Right lung (tissue), 5 donors: ENCODE results near the gene CD63. TPM values are rescaled to one million over a fixed set of nuclear protein-coding genes. Genes with fewer than 3 reads are reported as not detected.

Source experiments
- DNase-seq, 2 donors: peaks; one replicate each; pipeline ENCODE4 v3.0.0-alpha.2; 2013
- polyA plus RNA-seq, 5 donors: library from polyadenylated mRNA; unstranded; fragments of 120-200 nt; gene quantifications; one replicate each; pipeline versions ENCODE4 v1.2.1 to v1.2.3, GENCODE V29; 2013; ENCODE audit warnings: inconsistent platforms in 1 of 5, low replicate concordance in 1 of 5; ENCODE audit not compliant: insufficient read length in 5 of 5, insufficient read depth in 1 of 5

Gene CD63
- polyA plus RNA-seq, 5 donors, result 547 to 835 (median 722) TPM

DNA sequence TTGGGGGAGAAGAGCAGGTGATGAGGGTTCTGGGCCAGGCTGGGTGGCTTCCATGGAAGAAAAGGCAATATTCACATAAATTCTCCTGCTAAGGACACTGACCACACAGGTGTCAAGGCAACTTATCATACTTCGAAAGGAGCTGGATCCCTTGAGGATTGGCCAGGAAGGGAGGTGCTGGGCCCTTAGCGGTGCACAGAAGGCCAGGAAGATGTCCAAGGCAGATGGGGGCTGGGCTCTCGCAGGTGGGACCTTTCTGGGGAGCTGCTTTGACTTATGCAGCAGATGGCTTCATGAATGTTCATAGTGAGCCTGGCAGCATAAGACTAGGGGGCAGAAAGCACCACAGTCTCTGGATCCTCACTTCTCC, 3.9 kb downstream of the CD63 start:
- no peak for DNase-seq

DNA sequence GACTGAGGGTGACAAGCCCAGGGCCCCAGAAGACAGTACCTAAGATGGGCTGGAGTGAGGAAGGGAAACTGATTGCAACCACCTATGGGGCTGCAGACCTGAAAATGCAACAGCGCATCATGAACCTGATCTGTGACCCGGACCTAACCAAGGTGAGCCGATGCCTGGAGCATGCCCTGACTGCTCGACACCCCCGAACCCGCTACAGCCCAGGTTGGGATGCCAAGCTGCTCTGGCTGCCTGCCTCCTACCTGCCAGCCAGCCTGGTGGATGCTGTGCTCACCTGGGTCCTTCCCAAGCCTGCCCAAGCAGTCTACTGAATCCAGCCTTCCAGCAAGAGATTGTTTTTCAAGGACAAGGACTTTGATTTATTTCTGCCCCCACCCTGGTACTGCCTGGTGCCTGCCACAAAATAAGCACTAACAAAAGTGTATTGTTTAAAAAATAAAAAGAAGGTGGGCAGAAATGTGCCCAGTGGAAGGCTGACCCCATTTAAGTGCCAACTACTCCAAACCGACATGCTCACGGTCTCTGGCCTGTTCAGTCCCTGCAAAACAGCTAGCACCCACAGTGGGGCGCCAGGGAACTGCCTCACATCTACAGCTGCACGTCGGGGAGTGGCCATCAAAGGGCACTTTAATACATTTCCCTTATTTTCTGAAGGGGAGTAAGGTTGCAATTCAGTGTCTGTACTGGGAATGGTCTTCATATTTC, 4.4 kb downstream of the CD63 start:
- DNase-seq, result no peak

DNA sequence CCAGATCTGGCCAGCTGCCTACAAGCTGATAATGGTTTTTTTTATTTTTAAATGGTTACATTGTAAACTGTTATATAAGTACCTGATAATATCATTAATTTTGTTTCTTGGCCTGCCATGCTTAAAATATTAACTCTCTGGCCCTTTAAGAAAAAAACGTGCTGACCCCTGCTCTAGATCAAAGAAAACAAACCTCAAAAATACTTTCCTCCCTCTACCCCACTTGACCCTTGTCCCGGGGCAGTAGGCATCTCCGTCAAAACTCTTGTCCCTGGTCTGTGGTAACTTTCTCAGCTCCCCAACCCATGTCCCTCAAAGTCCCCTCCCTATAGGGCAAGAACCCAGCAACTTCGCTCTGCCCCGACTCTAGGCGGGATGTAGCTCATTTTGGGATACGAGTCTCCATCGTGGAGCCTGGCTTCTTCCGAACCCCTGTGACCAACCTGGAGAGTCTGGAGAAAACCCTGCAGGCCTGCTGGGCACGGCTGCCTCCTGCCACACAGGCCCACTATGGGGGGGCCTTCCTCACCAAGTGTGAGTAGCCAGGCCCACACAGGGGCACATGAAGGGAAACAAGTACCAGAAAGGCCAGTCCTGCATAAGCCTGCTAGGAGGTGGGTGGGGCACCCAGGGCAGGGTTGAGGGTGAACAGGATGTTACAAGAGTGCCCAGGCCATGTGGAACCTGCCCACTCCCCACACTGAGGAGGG, 5.1 kb downstream of the CD63 start:
- no peak for DNase-seq

DNA sequence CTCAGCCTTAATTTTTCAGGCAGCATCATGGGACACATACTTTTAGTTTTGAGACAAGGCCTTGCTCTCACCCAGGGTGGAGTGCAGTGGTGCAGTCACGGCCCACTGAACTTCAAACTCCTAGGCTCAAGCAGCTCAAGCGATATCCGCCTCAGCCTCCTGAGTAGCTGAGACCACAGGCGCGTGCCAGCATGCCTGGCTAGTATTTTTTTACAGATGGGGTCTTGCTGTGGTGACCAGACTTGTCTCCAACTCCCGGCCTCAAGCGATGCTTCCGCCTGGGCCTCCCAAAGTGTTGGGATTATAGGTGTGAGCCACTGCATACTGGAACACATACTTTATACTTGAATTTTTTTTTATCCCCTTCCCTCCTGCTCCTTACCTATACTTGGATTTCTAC, 5.9 kb downstream of the CD63 start:
- DNase-seq, result no peak

DNA sequence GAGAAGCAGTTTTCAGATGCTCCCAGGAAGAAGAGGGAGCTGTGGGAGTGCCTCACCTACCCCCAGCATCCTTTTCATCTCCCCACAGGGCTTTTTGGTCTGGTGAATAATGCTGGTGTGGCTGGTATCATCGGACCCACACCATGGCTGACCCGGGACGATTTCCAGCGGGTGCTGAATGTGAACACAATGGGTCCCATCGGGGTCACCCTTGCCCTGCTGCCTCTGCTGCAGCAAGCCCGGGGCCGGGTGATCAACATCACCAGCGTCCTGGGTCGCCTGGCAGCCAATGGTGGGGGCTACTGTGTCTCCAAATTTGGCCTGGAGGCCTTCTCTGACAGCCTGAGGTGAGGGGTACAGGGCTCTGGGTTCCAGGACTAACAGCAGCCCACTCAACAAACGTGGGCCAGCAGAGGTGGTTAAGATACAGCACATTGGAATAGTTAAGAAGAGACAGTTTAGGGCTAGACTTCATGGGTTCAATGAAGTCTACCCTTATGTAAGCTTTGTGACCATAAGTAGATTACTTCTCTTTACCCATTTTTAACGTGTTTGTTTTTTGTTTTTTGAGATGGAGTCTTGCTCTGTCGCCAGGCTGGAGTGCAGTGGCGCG, 7.1 kb downstream of the CD63 start:
- no peak for DNase-seq

DNA sequence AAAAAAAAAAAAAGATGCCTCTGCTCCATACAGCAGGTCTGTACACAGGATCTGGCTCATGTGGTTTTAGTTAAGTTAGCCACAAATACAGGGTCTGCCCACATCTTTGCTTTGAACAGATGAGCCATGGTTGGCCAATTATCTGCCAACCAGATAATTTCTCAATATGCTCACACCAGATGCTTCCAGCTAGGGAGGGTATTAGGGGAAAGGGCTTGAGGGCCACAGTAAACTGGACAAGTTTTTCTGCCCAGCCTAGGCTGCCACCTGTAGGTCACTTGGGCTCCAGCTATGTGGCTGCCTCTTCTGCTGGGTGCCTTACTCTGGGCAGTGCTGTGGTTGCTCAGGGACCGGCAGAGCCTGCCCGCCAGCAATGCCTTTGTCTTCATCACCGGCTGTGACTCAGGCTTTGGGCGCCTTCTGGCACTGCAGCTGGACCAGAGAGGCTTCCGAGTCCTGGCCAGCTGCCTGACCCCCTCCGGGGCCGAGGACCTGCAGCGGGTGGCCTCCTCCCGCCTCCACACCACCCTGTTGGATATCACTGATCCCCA, 7.8 kb downstream of the CD63 start:
- DNase-seq, result no peak

DNA sequence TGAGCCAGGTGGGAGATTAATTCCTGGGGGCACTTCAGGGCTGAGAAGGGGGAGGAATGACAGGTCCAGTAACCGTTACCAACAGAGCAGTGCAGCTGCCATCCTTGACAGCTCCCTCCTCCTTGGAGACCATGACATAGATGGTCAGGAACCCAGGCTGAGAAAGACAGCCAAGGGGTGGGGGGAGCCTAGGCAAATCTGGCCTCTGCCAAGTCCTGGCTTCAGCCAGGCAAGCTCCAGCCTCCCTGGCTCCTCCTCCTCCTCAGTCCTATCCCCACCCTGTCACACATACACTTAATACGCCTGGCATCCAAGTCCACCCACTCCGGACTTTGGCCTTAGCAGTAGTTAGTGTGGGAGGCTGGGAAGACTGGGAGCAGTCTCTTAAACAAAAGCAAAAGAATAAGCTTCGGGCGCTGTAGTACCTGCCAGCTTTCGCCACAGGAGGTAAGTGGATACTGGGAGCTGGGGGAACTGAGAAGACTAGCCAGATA, 8.7 kb downstream of the CD63 start, which contains the start of gene RDH5:
TSS of gene RDH5 (plus strand) at position 323 of the 494 bp plus-strand sequence. CDS start 792 bp downstream, outside the sequence.
- no peak for DNase-seq

DNA sequence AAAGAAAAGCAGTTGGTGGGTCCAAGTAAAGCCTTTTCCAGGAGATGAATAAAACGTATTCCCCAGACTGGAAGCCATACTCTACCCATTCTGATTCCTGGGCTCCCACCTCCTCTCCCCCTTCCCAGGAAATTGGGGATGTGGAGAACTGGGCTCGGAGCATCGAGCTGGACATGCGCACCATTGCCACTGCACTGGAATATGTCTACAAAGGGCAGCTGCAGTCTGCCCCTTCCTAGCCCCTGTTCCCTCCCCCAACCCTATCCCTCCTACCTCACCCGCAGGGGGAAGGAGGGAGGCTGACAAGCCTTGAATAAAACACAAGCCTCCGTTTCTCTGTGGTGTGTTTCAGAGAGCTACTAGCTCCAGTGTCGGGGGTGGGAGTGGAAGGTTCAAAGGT, 9.4 kb downstream of the CD63 start:
- no peak for DNase-seq

DNA sequence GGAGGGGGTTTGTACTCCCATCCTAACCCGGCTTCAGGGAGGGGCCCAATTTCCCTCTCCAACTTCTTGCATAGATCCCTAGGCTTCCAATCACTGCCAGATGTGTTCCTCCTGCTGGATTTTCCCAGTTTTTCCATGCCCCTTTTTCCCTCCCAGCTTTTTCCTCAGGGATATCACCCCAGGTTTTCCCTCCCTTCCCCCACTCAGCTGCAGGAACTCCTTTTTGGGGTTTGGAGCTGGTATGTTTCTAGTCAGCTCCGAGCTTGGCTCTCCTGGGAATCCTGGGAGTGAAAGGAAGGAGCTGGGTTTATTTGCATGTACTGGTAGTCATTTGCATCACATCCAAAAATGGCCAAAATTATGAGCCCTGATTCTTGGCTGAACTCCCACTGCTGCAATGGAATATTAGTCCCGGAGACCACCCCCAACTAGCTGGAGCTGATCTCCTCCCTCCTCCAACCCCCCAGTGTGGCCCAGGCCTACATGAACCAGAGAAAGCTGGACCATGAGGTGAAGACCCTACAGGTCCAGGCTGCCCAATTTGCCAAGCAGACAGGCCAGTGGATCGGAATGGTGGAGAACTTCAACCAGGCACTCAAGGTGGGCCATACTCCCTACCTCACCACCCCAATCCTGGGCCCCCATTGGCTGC, 10.1 kb downstream of the CD63 start:
- DNase-seq, result no peak

DNA sequence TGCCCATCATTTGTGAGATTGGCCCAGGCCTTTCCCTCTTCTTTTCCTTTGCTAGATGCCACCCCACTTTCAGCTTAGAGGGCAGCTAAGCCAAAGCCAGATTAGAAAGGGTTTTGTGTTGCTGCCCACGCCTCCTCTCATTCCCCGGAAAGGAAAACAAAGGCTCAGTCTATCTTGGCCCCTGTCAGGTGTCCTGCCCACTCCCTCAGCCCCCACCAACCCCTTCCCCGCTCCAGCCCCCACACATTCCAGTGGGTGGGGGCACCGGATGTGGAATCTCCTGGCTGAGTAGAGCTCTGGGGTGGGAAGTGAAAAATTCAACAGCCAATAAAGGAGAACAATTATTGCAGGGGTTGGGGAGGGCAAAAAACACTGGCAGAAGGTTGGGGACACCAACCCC, 10.8 kb downstream of the CD63 start:
- DNase-seq, result no peak

DNA sequence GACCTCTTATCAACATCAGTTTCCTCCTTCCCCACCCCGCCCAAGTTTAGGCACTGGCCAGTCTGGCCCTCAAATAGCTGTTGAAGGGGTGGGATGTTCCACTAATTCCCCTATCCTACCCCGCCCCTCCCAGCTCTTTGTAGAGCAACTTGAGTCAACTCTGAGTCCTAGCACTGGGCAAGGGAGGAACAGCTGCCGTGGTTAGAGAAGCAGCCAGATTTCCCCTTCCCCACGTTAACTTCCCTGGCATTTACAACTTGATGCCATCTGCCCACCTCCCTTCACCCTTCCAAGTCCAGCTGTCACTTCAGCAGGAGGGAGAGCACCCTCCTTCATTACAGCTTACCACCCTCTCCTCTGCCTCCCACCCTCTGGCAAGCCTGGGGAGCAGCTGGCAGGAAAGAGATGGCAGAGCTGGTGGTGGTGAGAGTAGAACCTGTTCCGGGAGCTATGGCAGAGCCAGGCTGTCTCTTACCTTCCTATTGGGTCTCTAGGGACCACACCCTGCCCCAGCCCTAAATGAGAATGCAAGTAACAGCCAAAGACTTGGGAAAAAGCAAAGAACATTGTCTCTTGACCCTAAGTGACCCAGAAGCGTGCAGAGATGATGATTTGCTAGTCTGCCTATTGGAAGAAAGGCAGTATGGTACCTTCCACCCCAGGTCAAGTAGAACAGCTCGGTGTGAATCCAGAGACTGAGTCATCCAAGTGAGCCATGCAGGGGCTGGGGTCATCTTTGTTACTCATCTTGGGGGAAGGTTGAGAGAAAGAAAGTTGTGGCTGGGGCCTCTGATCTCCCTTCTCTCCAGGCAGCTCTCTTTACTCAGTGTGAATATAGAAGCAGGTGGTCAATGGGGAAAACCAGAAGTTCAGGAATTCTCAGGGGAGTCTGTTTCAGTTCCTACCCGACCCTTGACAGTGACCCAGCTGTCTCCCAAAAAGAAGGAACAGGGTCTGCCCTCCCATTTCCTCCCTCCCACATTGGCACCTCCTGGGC, 11.5 kb downstream of the CD63 start:
- no peak for DNase-seq

DNA sequence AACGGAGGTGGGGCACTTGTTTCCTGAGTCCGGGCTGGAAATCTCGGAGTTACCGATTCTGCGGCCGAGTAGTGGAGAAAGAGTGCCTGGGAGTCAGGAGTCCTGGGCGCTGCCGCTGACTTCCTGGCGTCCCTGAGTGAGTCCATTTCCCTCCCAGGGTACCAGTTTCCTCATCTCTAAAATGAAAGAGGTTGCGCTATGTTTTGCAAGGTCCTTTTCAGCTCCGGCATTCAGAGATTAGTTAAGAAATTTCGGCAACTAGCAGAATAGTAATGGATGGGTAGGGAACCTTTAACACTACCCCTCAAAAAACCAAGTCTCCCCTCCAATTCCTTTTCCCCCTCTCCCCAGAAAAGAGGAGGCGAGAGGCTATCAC, 12.2 kb downstream of the CD63 start:
- no peak for DNase-seq

DNA sequence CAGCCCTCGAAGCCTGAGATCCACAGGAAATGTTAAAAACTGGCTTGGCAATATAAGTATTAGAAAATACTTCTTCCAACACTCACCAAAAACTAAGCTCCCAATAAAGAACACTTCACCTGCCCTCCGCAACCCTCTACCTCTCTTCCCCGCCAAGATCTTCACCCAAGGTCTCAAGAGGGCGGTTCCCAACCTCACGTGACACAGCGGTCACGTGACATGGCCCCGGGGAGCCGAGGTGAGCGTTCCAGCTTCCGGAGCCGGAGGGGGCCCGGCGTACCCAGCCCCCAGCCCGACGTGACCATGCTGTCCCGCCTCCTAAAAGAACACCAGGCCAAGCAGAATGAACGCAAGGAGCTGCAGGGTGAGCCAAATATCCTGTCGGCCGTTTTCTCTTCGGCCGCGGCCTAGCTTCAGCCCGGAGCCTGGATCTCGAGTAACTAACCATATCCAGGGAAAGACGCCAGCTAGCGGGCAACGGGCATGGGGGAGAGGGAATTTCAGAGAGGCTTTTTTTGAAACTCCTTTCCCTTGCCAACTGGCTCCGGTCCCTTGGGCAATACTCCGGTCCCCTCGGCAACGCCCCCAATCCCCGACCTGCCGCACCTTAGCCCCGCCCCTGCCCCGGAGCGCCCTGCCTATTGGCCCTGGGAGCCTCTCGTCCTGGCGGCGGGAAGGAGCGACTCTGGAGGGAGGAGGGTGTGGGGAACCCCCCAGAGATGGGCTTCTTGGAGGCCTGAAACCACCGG, 12.8 kb downstream of the CD63 start, which contains the start of gene BLOC1S1:
TSS of gene BLOC1S1 (plus strand) at position 214 of the 749 bp plus-strand sequence. CDS start at position 220, 6 bp downstream.
- DNase-seq, result peak; percentile 94 to 97

DNA sequence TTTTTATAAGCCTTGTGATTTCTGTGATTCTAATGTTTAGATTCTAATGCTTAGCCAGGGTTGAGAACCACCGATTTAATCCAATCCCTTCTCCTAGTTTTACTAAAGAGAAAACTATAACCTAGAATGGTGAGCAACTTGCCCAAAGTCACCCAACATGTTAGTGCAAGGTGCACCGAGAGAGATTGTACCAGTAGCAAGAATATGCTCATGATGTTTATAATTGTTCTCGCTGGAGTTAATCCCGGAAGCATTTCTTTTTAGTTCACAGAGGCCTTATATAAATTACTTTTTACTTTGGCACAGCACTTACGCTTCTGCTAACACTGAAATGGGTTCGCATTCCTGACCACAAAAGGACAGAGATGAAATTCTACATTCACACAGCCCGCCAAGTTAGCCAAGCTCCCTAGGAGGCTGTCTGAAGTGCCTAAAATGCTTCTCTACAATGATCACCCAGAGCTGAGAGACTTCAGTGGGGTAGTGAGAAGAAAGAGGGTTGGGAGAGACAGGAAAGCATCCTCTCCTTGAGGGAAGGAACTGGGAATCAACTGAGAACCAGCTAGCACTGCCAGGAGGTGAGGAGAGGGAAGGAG, 13.5 kb downstream of the CD63 start:
- DNase-seq, result no peak

DNA sequence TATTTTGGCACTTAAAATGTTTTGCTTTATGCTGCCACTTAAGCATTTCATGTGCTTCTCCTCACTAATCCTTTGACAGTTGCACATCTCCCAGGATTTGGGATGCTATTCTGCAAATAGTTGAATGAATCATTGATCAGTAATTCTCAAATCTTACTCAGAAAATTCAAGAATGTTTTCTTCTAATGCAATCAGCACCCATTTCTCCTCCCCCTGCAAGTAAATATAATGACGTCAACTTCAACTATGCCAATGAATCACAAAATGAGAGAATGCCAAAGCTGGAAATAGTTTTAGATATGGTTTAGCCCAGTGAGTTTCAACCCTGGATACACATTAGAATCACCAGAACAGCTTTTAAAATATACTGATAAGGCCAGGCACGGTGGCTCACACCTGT, 15.1 kb downstream of the CD63 start:
- no peak for DNase-seq

DNA sequence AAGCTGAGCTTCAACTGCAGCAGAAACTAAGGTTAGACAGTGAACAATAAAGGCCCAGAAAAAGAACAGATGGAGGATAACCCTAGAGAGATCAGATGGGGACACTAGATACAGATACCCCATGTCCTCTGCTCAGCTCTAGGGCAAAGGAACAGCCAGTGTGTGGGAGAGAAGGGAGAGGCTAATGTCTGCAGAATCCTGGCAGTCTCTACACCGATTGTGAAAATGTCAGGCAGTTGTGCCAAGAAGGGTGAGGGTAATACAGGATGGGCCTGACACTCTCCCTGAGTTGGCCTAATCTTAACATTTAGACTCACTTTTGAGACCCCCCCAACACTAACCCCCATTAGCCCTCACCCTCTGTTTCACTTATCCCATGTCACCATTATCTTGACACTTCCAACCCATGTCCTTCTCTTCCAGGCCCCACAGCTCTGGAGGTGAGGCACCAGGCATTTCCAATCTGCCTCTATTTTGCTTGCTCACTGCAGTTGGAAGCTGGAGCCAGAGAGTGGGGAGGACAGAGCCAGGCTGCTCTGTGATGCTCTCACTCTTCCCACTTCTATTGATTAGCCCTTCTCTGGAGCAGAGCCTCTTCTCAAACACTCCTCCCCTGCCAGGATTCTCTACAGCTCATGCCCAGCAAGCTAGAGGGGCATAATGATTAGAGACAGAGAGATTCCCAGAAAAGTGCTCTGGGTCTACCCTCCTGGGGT, 16.0 kb downstream of the CD63 start:
- DNase-seq, result no peak

DNA sequence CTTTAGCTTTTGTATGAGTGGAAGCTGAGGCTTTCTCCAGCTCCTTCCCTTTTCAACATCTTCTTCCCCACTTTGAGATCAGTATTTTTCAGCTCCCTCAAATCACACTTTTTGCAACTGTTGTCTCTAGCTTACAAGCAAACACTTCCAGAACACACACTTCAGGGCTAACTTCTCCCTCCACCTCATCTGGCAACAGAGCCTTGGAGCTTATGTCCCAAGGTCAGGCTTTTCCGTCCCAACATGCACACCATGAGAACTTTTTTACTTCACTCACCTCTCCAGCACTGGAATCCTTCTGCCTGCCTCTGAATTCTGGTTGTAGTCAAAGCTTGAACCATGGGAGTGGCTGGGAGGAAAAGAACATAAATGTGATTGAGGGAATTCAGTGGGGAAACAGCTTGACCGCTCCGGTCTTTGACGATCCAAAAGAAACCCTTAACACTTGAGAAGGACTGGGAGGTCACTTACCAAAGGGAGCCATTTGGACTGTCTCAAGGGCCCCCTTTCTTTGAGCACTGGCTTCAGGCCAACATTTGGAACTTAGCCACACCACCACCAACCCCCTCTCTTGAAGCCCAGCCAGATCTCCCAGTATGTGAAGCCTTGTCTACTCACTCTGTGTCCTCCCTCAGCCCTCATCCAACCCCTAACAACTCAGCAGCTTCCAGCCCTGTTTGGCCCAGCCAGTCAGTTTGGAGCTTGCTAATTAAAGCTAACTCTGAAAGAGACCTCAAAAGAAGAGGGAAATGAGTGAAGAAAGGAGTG, 16.8 kb downstream of the CD63 start:
- DNase-seq, result peak; percentile 49 to 51

DNA sequence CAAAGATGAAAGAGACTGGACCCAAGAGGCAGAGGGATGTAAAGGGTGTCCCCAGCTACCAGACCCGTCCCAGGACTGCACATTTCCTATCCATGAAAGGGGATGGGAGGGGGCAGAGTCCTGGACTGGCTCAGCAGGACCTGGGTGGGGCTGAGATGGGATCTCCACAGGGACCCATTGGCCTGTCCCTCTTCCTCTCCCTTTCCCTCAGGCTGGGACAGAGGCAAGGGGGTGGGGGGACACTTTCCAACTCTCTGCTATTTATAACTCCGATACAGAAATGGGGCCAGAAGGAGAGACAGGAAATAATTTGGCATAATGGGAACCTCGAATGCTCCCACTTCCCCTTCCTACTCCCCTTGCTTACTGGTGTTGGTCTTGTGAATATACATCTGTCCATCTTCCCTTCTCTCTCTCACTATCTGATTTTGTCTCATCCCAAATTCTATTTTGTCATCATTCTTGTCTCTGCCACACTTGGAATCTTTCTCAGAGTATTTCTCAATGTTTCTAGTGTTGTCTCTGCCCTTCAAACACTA, 20.0 kb downstream of the CD63 start:
- DNase-seq, result no peak
